OCI-LY7 (cell line): ENCODE measurements around the gene RFX5.

Experiments
- EZH2phosphoT487 ChIP-seq: fragments of 200-600 bp; sonication (generic); IDR thresholded peaks from 2 replicates; pipeline ENCODE4 v1.6.1; 2018; ENCODE audit warnings: low read depth, borderline replicate concordance, mild to moderate bottlenecking, mixed run types, antibody characterized with exemption, low read length, moderate library complexity, mixed read lengths
- TF ChIP-seq, protein P1 (sequence below): fragments of 200-600 bp; sonication (generic); conservative IDR thresholded peaks from 2 replicates; pipeline ENCODE4 v1.5.1; 2014; ENCODE audit warnings: mild to moderate bottlenecking, antibody characterized with exemption, low read length, moderate library complexity, mixed read lengths

GRCh38 chr1:151344291-151344690 is 2.8 kb downstream of the RFX5 start:
- TF ChIP-seq, protein P1, sequence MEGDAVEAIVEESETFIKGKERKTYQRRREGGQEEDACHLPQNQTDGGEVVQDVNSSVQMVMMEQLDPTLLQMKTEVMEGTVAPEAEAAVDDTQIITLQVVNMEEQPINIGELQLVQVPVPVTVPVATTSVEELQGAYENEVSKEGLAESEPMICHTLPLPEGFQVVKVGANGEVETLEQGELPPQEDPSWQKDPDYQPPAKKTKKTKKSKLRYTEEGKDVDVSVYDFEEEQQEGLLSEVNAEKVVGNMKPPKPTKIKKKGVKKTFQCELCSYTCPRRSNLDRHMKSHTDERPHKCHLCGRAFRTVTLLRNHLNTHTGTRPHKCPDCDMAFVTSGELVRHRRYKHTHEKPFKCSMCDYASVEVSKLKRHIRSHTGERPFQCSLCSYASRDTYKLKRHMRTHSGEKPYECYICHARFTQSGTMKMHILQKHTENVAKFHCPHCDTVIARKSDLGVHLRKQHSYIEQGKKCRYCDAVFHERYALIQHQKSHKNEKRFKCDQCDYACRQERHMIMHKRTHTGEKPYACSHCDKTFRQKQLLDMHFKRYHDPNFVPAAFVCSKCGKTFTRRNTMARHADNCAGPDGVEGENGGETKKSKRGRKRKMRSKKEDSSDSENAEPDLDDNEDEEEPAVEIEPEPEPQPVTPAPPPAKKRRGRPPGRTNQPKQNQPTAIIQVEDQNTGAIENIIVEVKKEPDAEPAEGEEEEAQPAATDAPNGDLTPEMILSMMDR = no peak
- no peak for TF ChIP-seq EZH2phosphoT487
